HEK293 (cell line): ENCODE data around the gene LHFPL5.

Source experiments
- CTCF ChIA-PET: fragments of 350-600 bp; formaldehyde crosslinking; extraction: SDS; loops from one replicate; lab custom pipeline; 2021; ENCODE audit warnings: antibody characterized with exemption; lab: Yijun Ruan, JAX
- POLR2A ChIA-PET: fragments of 300-600 bp; formaldehyde crosslinking; extraction: SDS; loops from one replicate; lab custom pipeline; 2020; ENCODE audit warnings: antibody characterized with exemption, inconsistent platforms; lab: Yijun Ruan, JAX
- H3K27ac ChIP-seq: fragments of 200-500 bp; sonication (Bioruptor generic); 2 replicates; pipeline ENCODE4 v1.5.1; 2014; ENCODE audit warnings: low read depth, low read length, control low read depth, inconsistent platforms; ENCODE audit errors: extremely low read depth
- H3K36me3 ChIP-seq, 2 experiments: fragments of 200-500 bp in 1 of 2; sonication (Bioruptor generic) in 1 of 2; 1 replicate in 1 of 2; 2 replicates in 1 of 2; pipeline ENCODE4 v1.5.1; 2014 to 2017; ENCODE audit warnings: inconsistent platforms in 2 of 2, low read length in 2 of 2; ENCODE audit not compliant: control insufficient read depth in 2 of 2, insufficient read depth in 1 of 2
- H3K4me1 ChIP-seq: fragments of 200-500 bp; sonication (Bioruptor generic); 2 replicates; pipeline ENCODE4 v1.5.1; 2014; ENCODE audit warnings: mild to moderate bottlenecking, low read length, inconsistent platforms; ENCODE audit not compliant: control insufficient read depth, insufficient read depth
- H3K4me3 ChIP-seq: 2 replicates; pipeline ENCODE4 v1.5.1; 2011; ENCODE audit warnings: low read depth, mild to moderate bottlenecking, control low read depth, low read length, moderate library complexity
- H3K9me3 ChIP-seq: fragments of 200-500 bp; sonication (Bioruptor generic); 2 replicates; pipeline ENCODE4 v1.5.1; 2014; ENCODE audit warnings: low read depth, low read length, inconsistent platforms; ENCODE audit not compliant: control insufficient read depth, insufficient read depth
- BCL11B ChIP-seq: fragments of 450-650 bp; formaldehyde crosslinking; IDR thresholded peaks from 2 replicates; pipeline ENCODE4 v1.5.1; 2016; ENCODE audit warnings: low read depth, missing biosample characterization, missing genetic modification characterization
- KLF16 ChIP-seq: fragments of 450-650 bp; formaldehyde crosslinking; IDR thresholded peaks from 2 replicates; pipeline ENCODE4 v1.5.1; 2017; ENCODE audit warnings: missing biosample characterization, missing genetic modification characterization
- KLF8 ChIP-seq: fragments of 450-650 bp; formaldehyde crosslinking; IDR thresholded peaks from 2 replicates; pipeline ENCODE4 v1.5.1; 2016; ENCODE audit warnings: missing biosample characterization, missing genetic modification characterization
- REPIN1 ChIP-seq: fragments of 450-650 bp; formaldehyde crosslinking; IDR thresholded peaks from 2 replicates; pipeline ENCODE4 v1.5.1; 2017; ENCODE audit warnings: missing biosample characterization, missing genetic modification characterization, low read depth
- ZBTB26 ChIP-seq: fragments of 450-650 bp; formaldehyde crosslinking; optimal IDR thresholded peaks from 2 replicates; pipeline ENCODE3; 2016; ENCODE audit warnings: missing biosample characterization, mild to moderate bottlenecking, missing genetic modification characterization
- ZNF121 ChIP-seq: fragments of 450-650 bp; formaldehyde crosslinking; IDR thresholded peaks from 2 replicates; pipeline ENCODE4 v1.5.1; 2016; ENCODE audit warnings: missing biosample characterization, missing genetic modification characterization
- ZNF138 ChIP-seq: fragments of 450-650 bp; formaldehyde crosslinking; IDR thresholded peaks from 2 replicates; pipeline ENCODE4 v1.5.1; 2016; ENCODE audit warnings: missing biosample characterization, missing genetic modification characterization, borderline replicate concordance
- ZNF148 ChIP-seq: fragments of 450-650 bp; formaldehyde crosslinking; IDR thresholded peaks from 2 replicates; pipeline ENCODE4 v1.5.0; 2017; ENCODE audit warnings: missing biosample characterization, missing genetic modification characterization, borderline replicate concordance
- ZNF335 ChIP-seq: fragments of 450-650 bp; formaldehyde crosslinking; conservative IDR thresholded peaks from 2 replicates; pipeline ENCODE4 v1.5.1; 2016; ENCODE audit warnings: missing biosample characterization, missing genetic modification characterization
- ZNF488 ChIP-seq: fragments of 450-650 bp; formaldehyde crosslinking; IDR thresholded peaks from 2 replicates; pipeline ENCODE4 v1.5.1; 2016; ENCODE audit warnings: missing biosample characterization, missing genetic modification characterization
- ZNF529 ChIP-seq: fragments of 450-650 bp; formaldehyde crosslinking; IDR thresholded peaks from 2 replicates; pipeline ENCODE4 v1.5.1; 2017; ENCODE audit warnings: missing genetic modification characterization, missing biosample characterization; ENCODE audit not compliant: insufficient replicate concordance
- ZNF624 ChIP-seq: fragments of 450-650 bp; formaldehyde crosslinking; IDR thresholded peaks from 2 replicates; pipeline ENCODE4 v1.5.1; 2017; ENCODE audit warnings: missing biosample characterization, missing genetic modification characterization
- ZNF629 ChIP-seq: fragments of 450-650 bp; formaldehyde crosslinking; IDR thresholded peaks from 2 replicates; pipeline ENCODE4 v1.5.1; 2017; ENCODE audit warnings: missing biosample characterization, missing genetic modification characterization
- ZNF76 ChIP-seq: fragments of 450-650 bp; formaldehyde crosslinking; IDR thresholded peaks from 2 replicates; pipeline ENCODE4; 2016; ENCODE audit warnings: low read depth, missing biosample characterization, missing genetic modification characterization, borderline replicate concordance
- TF ChIP-seq, protein P1 (sequence below): IDR thresholded peaks from 2 replicates; pipeline ENCODE4 v1.6.1; 2011; ENCODE audit warnings: mild to moderate bottlenecking, low read depth, low read length, borderline replicate concordance
- TF ChIP-seq, protein P2 (sequence below): fragments of 450-650 bp; formaldehyde crosslinking; IDR thresholded peaks from 2 replicates; pipeline ENCODE4 v1.5.1; 2016; ENCODE audit warnings: missing biosample characterization, missing genetic modification characterization, borderline replicate concordance

The LHFPL5 gene

GRCh38 chr6:35769211-35769610 lies 35.9 kb upstream of the LHFPL5 start:
- H3K27ac ChIP-seq = no peak overlapping the region
- H3K4me1 ChIP-seq = no peaks in the 10 kb centered on the region
- CTCF ChIA-PET = interaction anchor here (0.6 kb wide), 1 partner anchor 258 kb away, joined by 3 read pairs; the partner anchor contains the start of gene MAPK14
- H3K36me3 ChIP-seq = no peaks in the 10 kb centered on the region
- no peaks in the 10 kb centered on the region for H3K9me3 ChIP-seq
- POLR2A ChIA-PET = no interaction called here
- no peak for TF ChIP-seq ZNF488
- no peak overlapping the region for H3K4me3 ChIP-seq

- Histone ChIP-seq H3K27ac (no peak overlapping the region), H3K9me3 (no peaks in the 10 kb centered on the region), H3K36me3 (no peaks in the 10 kb centered on the region), H3K4me3 (no peak overlapping the region), H3K4me1 (no peaks in the 10 kb centered on the region)
- ChIA-PET CTCF (interaction anchor here (1.1 to 2.1 kb wide), 2 partner anchors 35 to 187 kb away, joined by 3 to 5 read pairs; no protein-coding TSS in a partner anchor), POLR2A (no interaction called here)
- TF ChIP-seq REPIN1 (no peak), ZNF529 (tag by site-specific recombination) (no peak), ZNF335 (tag by site-specific recombination) (no peak), ZNF624 (tag by site-specific recombination) (no peak), BCL11B (no peak), ZNF148 (tag by site-specific recombination) (no peak), KLF16 (tag by site-specific recombination) (no peak)
- TF ChIP-seq, protein P1, sequence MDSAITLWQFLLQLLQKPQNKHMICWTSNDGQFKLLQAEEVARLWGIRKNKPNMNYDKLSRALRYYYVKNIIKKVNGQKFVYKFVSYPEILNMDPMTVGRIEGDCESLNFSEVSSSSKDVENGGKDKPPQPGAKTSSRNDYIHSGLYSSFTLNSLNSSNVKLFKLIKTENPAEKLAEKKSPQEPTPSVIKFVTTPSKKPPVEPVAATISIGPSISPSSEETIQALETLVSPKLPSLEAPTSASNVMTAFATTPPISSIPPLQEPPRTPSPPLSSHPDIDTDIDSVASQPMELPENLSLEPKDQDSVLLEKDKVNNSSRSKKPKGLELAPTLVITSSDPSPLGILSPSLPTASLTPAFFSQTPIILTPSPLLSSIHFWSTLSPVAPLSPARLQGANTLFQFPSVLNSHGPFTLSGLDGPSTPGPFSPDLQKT = no peak
Measured at GRCh38 chr6:35771343-35771627, 33.9 kb upstream of the LHFPL5 start.

DNA sequence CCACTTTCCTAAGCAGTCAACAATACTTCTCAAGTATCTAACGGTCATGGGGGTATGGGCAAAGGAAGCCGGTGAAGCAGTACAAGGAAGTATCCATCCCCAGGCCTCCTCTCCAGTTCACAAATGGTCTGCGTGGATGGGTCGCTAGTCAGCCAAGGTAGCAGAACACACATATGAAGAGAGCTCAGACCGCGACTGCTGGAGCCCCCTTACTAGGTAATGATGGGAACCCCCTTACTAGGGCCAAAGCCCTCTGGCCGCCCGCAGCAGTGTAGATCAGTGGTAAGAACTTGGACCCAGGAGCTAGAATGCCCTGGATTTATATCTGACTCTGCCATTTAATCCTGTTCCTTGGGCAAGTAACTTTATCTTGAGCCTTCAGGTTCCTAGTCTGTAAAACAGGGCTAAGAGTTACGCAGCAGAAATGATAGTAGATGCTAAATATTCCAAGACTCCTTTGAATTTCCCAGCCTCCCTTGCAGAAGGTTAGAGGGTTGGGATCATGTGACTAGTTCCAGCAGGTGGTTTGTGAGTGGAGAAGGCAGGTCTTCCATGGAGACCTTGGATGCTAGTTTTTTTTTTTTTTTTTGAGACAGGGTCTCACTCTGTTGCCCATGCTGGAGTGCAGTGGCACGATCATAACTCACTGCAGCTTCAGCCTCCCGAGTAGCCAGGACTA lies 30.9 kb upstream of the LHFPL5 start:
- CTCF ChIA-PET = interaction anchor here (0.6 to 0.8 kb wide), 4 partner anchors 17 to 224 kb away, joined by 3 to 4 read pairs (median 3); no protein-coding TSS in a partner anchor
- H3K9me3 ChIP-seq = no peaks in the 10 kb centered on the region
- POLR2A ChIA-PET = interaction anchor here (0.7 kb wide), 1 partner anchor 243 kb away, joined by 3 read pairs; no protein-coding TSS in a partner anchor
- H3K4me3 ChIP-seq = no peak overlapping the region
- no peaks in the 10 kb centered on the region for H3K4me1 ChIP-seq
- H3K27ac ChIP-seq = no peak overlapping the region
- H3K36me3 ChIP-seq = no peaks in the 10 kb centered on the region
- TF ChIP-seq ZNF138 (tag by site-specific recombination) = no peak
- TF ChIP-seq, protein P1 = no peak
- no peak for TF ChIP-seq ZNF121
- no peak for TF ChIP-seq ZNF629 (tag by site-specific recombination)
- no peak for TF ChIP-seq ZBTB26
- no peak for TF ChIP-seq KLF8 (tag by site-specific recombination)
- no peak for TF ChIP-seq ZNF76 (tag by site-specific recombination)
- TF ChIP-seq, protein P2, sequence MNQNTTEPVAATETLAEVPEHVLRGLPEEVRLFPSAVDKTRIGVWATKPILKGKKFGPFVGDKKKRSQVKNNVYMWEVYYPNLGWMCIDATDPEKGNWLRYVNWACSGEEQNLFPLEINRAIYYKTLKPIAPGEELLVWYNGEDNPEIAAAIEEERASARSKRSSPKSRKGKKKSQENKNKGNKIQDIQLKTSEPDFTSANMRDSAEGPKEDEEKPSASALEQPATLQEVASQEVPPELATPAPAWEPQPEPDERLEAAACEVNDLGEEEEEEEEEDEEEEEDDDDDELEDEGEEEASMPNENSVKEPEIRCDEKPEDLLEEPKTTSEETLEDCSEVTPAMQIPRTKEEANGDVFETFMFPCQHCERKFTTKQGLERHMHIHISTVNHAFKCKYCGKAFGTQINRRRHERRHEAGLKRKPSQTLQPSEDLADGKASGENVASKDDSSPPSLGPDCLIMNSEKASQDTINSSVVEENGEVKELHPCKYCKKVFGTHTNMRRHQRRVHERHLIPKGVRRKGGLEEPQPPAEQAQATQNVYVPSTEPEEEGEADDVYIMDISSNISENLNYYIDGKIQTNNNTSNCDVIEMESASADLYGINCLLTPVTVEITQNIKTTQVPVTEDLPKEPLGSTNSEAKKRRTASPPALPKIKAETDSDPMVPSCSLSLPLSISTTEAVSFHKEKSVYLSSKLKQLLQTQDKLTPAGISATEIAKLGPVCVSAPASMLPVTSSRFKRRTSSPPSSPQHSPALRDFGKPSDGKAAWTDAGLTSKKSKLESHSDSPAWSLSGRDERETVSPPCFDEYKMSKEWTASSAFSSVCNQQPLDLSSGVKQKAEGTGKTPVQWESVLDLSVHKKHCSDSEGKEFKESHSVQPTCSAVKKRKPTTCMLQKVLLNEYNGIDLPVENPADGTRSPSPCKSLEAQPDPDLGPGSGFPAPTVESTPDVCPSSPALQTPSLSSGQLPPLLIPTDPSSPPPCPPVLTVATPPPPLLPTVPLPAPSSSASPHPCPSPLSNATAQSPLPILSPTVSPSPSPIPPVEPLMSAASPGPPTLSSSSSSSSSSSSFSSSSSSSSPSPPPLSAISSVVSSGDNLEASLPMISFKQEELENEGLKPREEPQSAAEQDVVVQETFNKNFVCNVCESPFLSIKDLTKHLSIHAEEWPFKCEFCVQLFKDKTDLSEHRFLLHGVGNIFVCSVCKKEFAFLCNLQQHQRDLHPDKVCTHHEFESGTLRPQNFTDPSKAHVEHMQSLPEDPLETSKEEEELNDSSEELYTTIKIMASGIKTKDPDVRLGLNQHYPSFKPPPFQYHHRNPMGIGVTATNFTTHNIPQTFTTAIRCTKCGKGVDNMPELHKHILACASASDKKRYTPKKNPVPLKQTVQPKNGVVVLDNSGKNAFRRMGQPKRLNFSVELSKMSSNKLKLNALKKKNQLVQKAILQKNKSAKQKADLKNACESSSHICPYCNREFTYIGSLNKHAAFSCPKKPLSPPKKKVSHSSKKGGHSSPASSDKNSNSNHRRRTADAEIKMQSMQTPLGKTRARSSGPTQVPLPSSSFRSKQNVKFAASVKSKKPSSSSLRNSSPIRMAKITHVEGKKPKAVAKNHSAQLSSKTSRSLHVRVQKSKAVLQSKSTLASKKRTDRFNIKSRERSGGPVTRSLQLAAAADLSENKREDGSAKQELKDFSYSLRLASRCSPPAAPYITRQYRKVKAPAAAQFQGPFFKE (tag by site-specific recombination) = no peak
